Naive B cell (primary cell): ENCODE data around the gene SUCO. TPM values are rescaled to one million over a fixed set of nuclear protein-coding genes. Genes with fewer than 3 reads are reported as not detected.

Experiments
- ATAC-seq, 2 donors: fragments of 150-1000 bp; cut with Tn5 transposase; 2 replicates each; pipeline ENCODE4 v1.10.0; 2021; ENCODE audit warnings: low read depth in 2 of 2, mild to moderate bottlenecking in 2 of 2, moderate library complexity in 2 of 2
- DNase-seq: peaks from one replicate; pipeline ENCODE4 v3.0.0; 2022
- H3K27ac Mint-ChIP-seq, 6 donors: one replicate each; pipeline ENCODE4 v1.8.0; 2020 to 2022; ENCODE audit warnings: mild to moderate bottlenecking in 6 of 6, mixed read lengths in 6 of 6, moderate library complexity in 5 of 6, inconsistent platforms in 2 of 6
- H3K27me3 Mint-ChIP-seq, 3 donors: one replicate each; pipeline ENCODE4 v1.8.0; 2021 to 2022; ENCODE audit warnings: mixed read lengths in 3 of 3, mild to moderate bottlenecking in 1 of 3
- H3K36me3 Mint-ChIP-seq, 2 donors: one replicate each; pipeline ENCODE4 v1.8.0; 2020 to 2022; ENCODE audit warnings: mixed read lengths in 2 of 2, inconsistent platforms in 1 of 2, mild to moderate bottlenecking in 1 of 2
- H3K4me1 Mint-ChIP-seq, 3 donors: one replicate each; pipeline ENCODE4 v1.8.0; 2020 to 2022; ENCODE audit warnings: mixed read lengths in 3 of 3, inconsistent platforms in 1 of 3, mild to moderate bottlenecking in 1 of 3, moderate library complexity in 1 of 3
- H3K4me3 Mint-ChIP-seq, 8 donors: one replicate each; pipeline ENCODE4 v1.8.0; 2020 to 2022; ENCODE audit warnings: mild to moderate bottlenecking in 8 of 8, mixed read lengths in 8 of 8, moderate library complexity in 8 of 8, inconsistent platforms in 2 of 8
- H3K9me3 Mint-ChIP-seq, 7 donors: one replicate each; pipeline ENCODE4 v1.8.0; 2020 to 2022; ENCODE audit warnings: mixed read lengths in 7 of 7, mild to moderate bottlenecking in 5 of 7, inconsistent platforms in 2 of 7, moderate library complexity in 1 of 7
- polyA plus RNA-seq, 6 donors: library from polyadenylated mRNA; unstranded; fragments of 300-500 nt; fragmentation: Illumina TruSeq; gene quantifications; one replicate each; pipeline ENCODE4 v1.2.3, GENCODE V29; 2021; ENCODE audit warnings: low read depth in 6 of 6

The SUCO gene
- polyA plus RNA-seq, 6 donors from 2014 or later: 18.6 to 22.0 (median 20.6) TPM

- H3K36me3 Mint-ChIP-seq: no peaks in the 10 kb centered on the region
- H3K27me3 Mint-ChIP-seq: peaks cover 0 to 17% (median 4%) of the 10 kb centered on the region in 3 donors
- DNase-seq (no peak), ATAC-seq (no peak)
- H3K27ac Mint-ChIP-seq: no peak overlapping the region
- H3K4me3 Mint-ChIP-seq: no peak overlapping the region
- H3K4me1 Mint-ChIP-seq: no peaks in the 10 kb centered on the region
- H3K9me3 Mint-ChIP-seq: no peaks in the 10 kb centered on the region
These were observed 34.1 kb upstream of the SUCO start for GRCh38 chr1:172498857-172499256.

GRCh38 chr1:172499636-172500141, 33.3 kb upstream of the SUCO start:
- no peak for ATAC-seq

GRCh38 chr1:172500207-172500606, 32.7 kb upstream of the SUCO start:
- H3K36me3 Mint-ChIP-seq: no peaks in the 10 kb centered on the region
- H3K4me1 Mint-ChIP-seq: no peaks in the 10 kb centered on the region
- DNase-seq (no peak), ATAC-seq (no peak)
- no peaks in the 10 kb centered on the region for H3K9me3 Mint-ChIP-seq
- no peak overlapping the region for H3K4me3 Mint-ChIP-seq
- H3K27ac Mint-ChIP-seq: no peak overlapping the region
- H3K27me3 Mint-ChIP-seq: peaks cover 4 to 25% (median 5%) of the 10 kb centered on the region in 3 donors

More at GRCh38 chr1:172499636-172500141, 33.3 kb upstream of the SUCO start:
- Mint-ChIP-seq H3K27me3 (peaks cover 3 to 21% (median 4%) of the 10 kb centered on the region in 3 donors), H3K4me1 (no peaks in the 10 kb centered on the region), H3K27ac (no peak overlapping the region), H3K9me3 (no peaks in the 10 kb centered on the region), H3K4me3 (no peak overlapping the region), H3K36me3 (no peaks in the 10 kb centered on the region)
- no peak for DNase-seq

GRCh38 chr1:172507741-172508140, 25.2 kb upstream of the SUCO start:
- Mint-ChIP-seq H3K4me1 (no peaks in the 10 kb centered on the region), H3K36me3 (no peaks in the 10 kb centered on the region), H3K4me3 (no peak overlapping the region), H3K9me3 (peaks cover 0 to 2% (median 0%) of the 10 kb centered on the region in 7 donors), H3K27me3 (peaks cover 5 to 24% (median 12%) of the 10 kb centered on the region in 3 donors), H3K27ac (no peak overlapping the region)
- ATAC-seq (no peak), DNase-seq (no peak)

- peaks cover 0 to 2% (median 0%) of the 10 kb centered on the region in 7 donors for H3K9me3 Mint-ChIP-seq
- no peaks in the 10 kb centered on the region for H3K36me3 Mint-ChIP-seq
- H3K4me1 Mint-ChIP-seq: no peaks in the 10 kb centered on the region
- peaks cover 0 to 12% (median 8%) of the 10 kb centered on the region in 3 donors for H3K27me3 Mint-ChIP-seq
- DNase-seq (no peak), ATAC-seq (no peak)
- no peak overlapping the region for H3K27ac Mint-ChIP-seq
- no peak overlapping the region for H3K4me3 Mint-ChIP-seq
These were observed 22.5 kb upstream of the SUCO start for GRCh38 chr1:172510479-172510878.

GRCh38 chr1:172512591-172512990, 20.4 kb upstream of the SUCO start:
- Mint-ChIP-seq H3K4me1 (no peaks in the 10 kb centered on the region), H3K4me3 (no peak overlapping the region), H3K27me3 (peaks cover 0 to 3% (median 0%) of the 10 kb centered on the region in 3 donors), H3K36me3 (no peaks in the 10 kb centered on the region), H3K9me3 (peaks cover 0 to 2% (median 0%) of the 10 kb centered on the region in 7 donors), H3K27ac (no peak overlapping the region)
- DNase-seq (no peak), ATAC-seq (no peak)

GRCh38 chr1:172513479-172513878, 19.5 kb upstream of the SUCO start:
- no peak overlapping the region for H3K4me3 Mint-ChIP-seq
- peaks cover 0 to 3% (median 0%) of the 10 kb centered on the region in 3 donors for H3K27me3 Mint-ChIP-seq
- no peak overlapping the region for H3K27ac Mint-ChIP-seq
- DNase-seq (no peak), ATAC-seq (no peak)
- no peaks in the 10 kb centered on the region for H3K4me1 Mint-ChIP-seq
- H3K36me3 Mint-ChIP-seq: no peaks in the 10 kb centered on the region
- peaks cover 0 to 2% (median 0%) of the 10 kb centered on the region in 7 donors for H3K9me3 Mint-ChIP-seq

GRCh38 chr1:172514108-172514507, 18.8 kb upstream of the SUCO start:
- no peaks in the 10 kb centered on the region for H3K4me1 Mint-ChIP-seq
- DNase-seq (no peak), ATAC-seq (no peak)
- H3K27me3 Mint-ChIP-seq: peaks cover 0 to 3% (median 0%) of the 10 kb centered on the region in 3 donors
- H3K4me3 Mint-ChIP-seq: no peak overlapping the region
- H3K27ac Mint-ChIP-seq: no peak overlapping the region
- no peaks in the 10 kb centered on the region for H3K36me3 Mint-ChIP-seq
- peaks cover 0 to 2% (median 0%) of the 10 kb centered on the region in 7 donors for H3K9me3 Mint-ChIP-seq

GRCh38 chr1:172515436-172515835, 17.5 kb upstream of the SUCO start:
- ATAC-seq (no peak), DNase-seq (no peak)
- H3K4me3 Mint-ChIP-seq: no peak overlapping the region
- H3K9me3 Mint-ChIP-seq: peaks cover 0 to 2% (median 0%) of the 10 kb centered on the region in 7 donors
- H3K27ac Mint-ChIP-seq: no peak overlapping the region
- H3K27me3 Mint-ChIP-seq: peaks cover 0 to 3% (median 0%) of the 10 kb centered on the region in 3 donors
- H3K4me1 Mint-ChIP-seq: no peaks in the 10 kb centered on the region
- H3K36me3 Mint-ChIP-seq: no peaks in the 10 kb centered on the region

GRCh38 chr1:172515927-172516326, 17.0 kb upstream of the SUCO start:
- no peak overlapping the region for H3K4me3 Mint-ChIP-seq
- no peak for DNase-seq

GRCh38 chr1:172517081-172517480, 15.9 kb upstream of the SUCO start:
- Mint-ChIP-seq H3K27me3 (peaks cover 0 to 3% (median 0%) of the 10 kb centered on the region in 3 donors), H3K4me1 (no peaks in the 10 kb centered on the region), H3K27ac (no peak overlapping the region), H3K4me3 (no peak overlapping the region), H3K9me3 (no peaks in the 10 kb centered on the region), H3K36me3 (no peaks in the 10 kb centered on the region)
- DNase-seq: no peak
- ATAC-seq: no peak

More at GRCh38 chr1:172515927-172516326, 17.0 kb upstream of the SUCO start:
- peak; percentile 45 to 51 for ATAC-seq
- Mint-ChIP-seq H3K4me1 (no peaks in the 10 kb centered on the region), H3K36me3 (no peaks in the 10 kb centered on the region), H3K27me3 (peaks cover 0 to 3% (median 0%) of the 10 kb centered on the region in 3 donors), H3K9me3 (peaks cover 0 to 2% (median 0%) of the 10 kb centered on the region in 7 donors), H3K27ac (no peak overlapping the region)

- Mint-ChIP-seq H3K9me3 (no peaks in the 10 kb centered on the region), H3K36me3 (no peaks in the 10 kb centered on the region), H3K27me3 (no peaks in the 10 kb centered on the region), H3K27ac (no peak overlapping the region), H3K4me3 (no peak overlapping the region), H3K4me1 (no peaks in the 10 kb centered on the region)
- DNase-seq: no peak
- no peak for ATAC-seq
These were observed 15.4 kb upstream of the SUCO start for GRCh38 chr1:172517545-172517944.

GRCh38 chr1:172529304-172529703, 3.6 kb upstream of the SUCO start:
- Mint-ChIP-seq H3K36me3 (no peaks in the 10 kb centered on the region), H3K9me3 (no peaks in the 10 kb centered on the region), H3K27me3 (peaks cover 0 to 15% (median 0%) of the 10 kb centered on the region in 3 donors), H3K4me3 (peak overlapping the region in 1 of 8 donors; percentile 30), H3K27ac (no peak overlapping the region), H3K4me1 (peaks cover 19 to 25% (median 25%) of the 10 kb centered on the region in 3 donors)
- no peak for DNase-seq
- no peak for ATAC-seq

GRCh38 chr1:172530000-172530399, 3.0 kb upstream of the SUCO start:
- H3K9me3 Mint-ChIP-seq: no peaks in the 10 kb centered on the region
- no peaks in the 10 kb centered on the region for H3K36me3 Mint-ChIP-seq
- H3K27ac Mint-ChIP-seq: no peak overlapping the region
- H3K4me1 Mint-ChIP-seq: peaks cover 26 to 32% (median 31%) of the 10 kb centered on the region in 3 donors
- DNase-seq (no peak), ATAC-seq (no peak)
- H3K4me3 Mint-ChIP-seq: peak overlapping the region in 1 of 8 donors; percentile 32
- H3K27me3 Mint-ChIP-seq: peaks cover 0 to 15% (median 0%) of the 10 kb centered on the region in 3 donors
